HG03460 (cell line): Measurements from ENCODE around the gene PSMD2.

Experiments used
- ATAC-seq: cut with Tn5 transposase; IDR thresholded peaks from one replicate; pipeline ENCODE4 v1.9.1; 2021; ENCODE audit not compliant: unreplicated experiment

PSMD2 gene

GRCh38 chr3:184277366-184277765 lies 21.7 kb upstream of the PSMD2 start:
- no peak for ATAC-seq

GRCh38 chr3:184282941-184283340 lies 16.1 kb upstream of the PSMD2 start:
- ATAC-seq: no peak

GRCh38 chr3:184283681-184284080 lies 15.4 kb upstream of the PSMD2 start:
- no peak for ATAC-seq

- ATAC-seq: no peak
Measured at GRCh38 chr3:184284696-184285095, 14.3 kb upstream of the PSMD2 start.

- ATAC-seq: no peak
Measured at GRCh38 chr3:184289426-184289938, 9.6 kb upstream of the PSMD2 start.

GRCh38 chr3:184290331-184290730 lies 8.7 kb upstream of the PSMD2 start:
- no peak for ATAC-seq

GRCh38 chr3:184291044-184291737 lies 7.8 kb upstream of the PSMD2 start:
- ATAC-seq: no peak

- no peak for ATAC-seq
Measured at GRCh38 chr3:184291738-184292445, 7.1 kb upstream of the PSMD2 start.

GRCh38 chr3:184295771-184296170 lies 3.3 kb upstream of the PSMD2 start:
- ATAC-seq: no peak

- no peak for ATAC-seq
Measured at GRCh38 chr3:184296616-184297015, 2.4 kb upstream of the PSMD2 start.

- ATAC-seq: peak; percentile 2
Measured at GRCh38 chr3:184299488-184300377, 692 bp downstream of the PSMD2 start.

GRCh38 chr3:184300378-184300720 lies 1.3 kb downstream of the PSMD2 start:
- ATAC-seq: no peak

- no peak for ATAC-seq
Measured at GRCh38 chr3:184305577-184305976, 6.5 kb downstream of the PSMD2 start.

GRCh38 chr3:184306341-184306972 lies 7.4 kb downstream of the PSMD2 start:
- no peak for ATAC-seq

GRCh38 chr3:184307915-184308314 lies 8.9 kb downstream of the PSMD2 start:
- ATAC-seq: no peak

- ATAC-seq: no peak
Measured at GRCh38 chr3:184308744-184309143, 9.7 kb downstream of the PSMD2 start.

- ATAC-seq: no peak
Measured at GRCh38 chr3:184311633-184312032, 12.6 kb downstream of the PSMD2 start.

- peak; percentile 86 for ATAC-seq
Measured at GRCh38 chr3:184314363-184314699, 15.3 kb downstream of the PSMD2 start, which contains the start of gene EIF4G1. EIF4G1 (plus strand) TSS chr3:184314606; CDS start chr3:184315797, 1,191 bp downstream.

- peak; percentile 33 for ATAC-seq
Measured at GRCh38 chr3:184314700-184315542, 15.9 kb downstream of the PSMD2 start.

GRCh38 chr3:184315543-184315867 lies 16.5 kb downstream of the PSMD2 start:
- peak; percentile 9 for ATAC-seq
